ENCODE results near the gene CSGALNACT2. TPM values are rescaled to one million over a fixed set of nuclear protein-coding genes. Genes with fewer than 3 reads are reported as not detected.
A peak's percentile ranks its signal among the peaks of the same experiment; 100 is the strongest.
"Not testable (repeated sequence)": the region's sequence is repeated elsewhere in the genome, so short reads cannot be mapped to it uniquely, and the experiment has no call there.

CSGALNACT2 gene
- total and polyA plus RNA-seq, 2 experiments from 2014 or later: 7.7 to 13.9 TPM

DNA sequence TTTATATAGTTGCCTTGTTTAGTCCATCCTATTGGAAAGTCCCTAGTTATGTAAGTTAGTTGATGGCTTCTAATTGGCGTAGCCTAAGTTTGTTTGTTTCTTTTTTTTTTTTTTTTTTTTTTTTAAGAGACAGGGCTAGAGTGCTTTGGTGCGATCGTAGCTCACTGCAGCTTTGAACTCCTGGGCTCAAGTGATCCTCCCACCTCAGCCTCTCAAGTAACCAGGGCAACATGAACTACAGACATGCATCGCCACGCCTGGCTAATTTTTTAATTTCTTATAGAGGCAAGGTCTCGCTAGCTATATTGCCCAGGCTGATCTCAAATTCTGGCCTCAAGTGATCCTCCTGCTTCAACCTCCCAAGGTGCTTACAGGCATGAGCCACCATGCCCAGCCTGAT, 7.1 kb downstream of the CSGALNACT2 start:
- H3K4me1 ChIP-seq (ENCODE audit: insufficient read depth): no peaks in the 10 kb centered on the region
- DNase-seq (ENCODE audit: low spot score): no peak
- no peaks in the 10 kb centered on the region for H3K9me2 ChIP-seq (replicated peaks; ENCODE audit: insufficient read depth)
- no peak overlapping the region for H3K4me3 ChIP-seq
- 98% methylated on average over 6 of the region's 6 CpGs for WGBS (ENCODE audit: low lambda C conversion rate, missing lambda C conversion rate)
- H3K27ac ChIP-seq: no peak overlapping the region
- H2AFZ ChIP-seq: no peak overlapping the region
- H3K9me3 ChIP-seq (ENCODE audit: low read depth): no peaks in the 10 kb centered on the region
- peaks cover 13% of the 10 kb centered on the region for H4K20me1 ChIP-seq (ENCODE audit: insufficient read depth, poor library complexity, severe bottlenecking)
- H3K36me3 ChIP-seq (replicated peaks; ENCODE audit: insufficient read depth, low read depth): no peaks in the 10 kb centered on the region
- TF ChIP-seq, protein P1, sequence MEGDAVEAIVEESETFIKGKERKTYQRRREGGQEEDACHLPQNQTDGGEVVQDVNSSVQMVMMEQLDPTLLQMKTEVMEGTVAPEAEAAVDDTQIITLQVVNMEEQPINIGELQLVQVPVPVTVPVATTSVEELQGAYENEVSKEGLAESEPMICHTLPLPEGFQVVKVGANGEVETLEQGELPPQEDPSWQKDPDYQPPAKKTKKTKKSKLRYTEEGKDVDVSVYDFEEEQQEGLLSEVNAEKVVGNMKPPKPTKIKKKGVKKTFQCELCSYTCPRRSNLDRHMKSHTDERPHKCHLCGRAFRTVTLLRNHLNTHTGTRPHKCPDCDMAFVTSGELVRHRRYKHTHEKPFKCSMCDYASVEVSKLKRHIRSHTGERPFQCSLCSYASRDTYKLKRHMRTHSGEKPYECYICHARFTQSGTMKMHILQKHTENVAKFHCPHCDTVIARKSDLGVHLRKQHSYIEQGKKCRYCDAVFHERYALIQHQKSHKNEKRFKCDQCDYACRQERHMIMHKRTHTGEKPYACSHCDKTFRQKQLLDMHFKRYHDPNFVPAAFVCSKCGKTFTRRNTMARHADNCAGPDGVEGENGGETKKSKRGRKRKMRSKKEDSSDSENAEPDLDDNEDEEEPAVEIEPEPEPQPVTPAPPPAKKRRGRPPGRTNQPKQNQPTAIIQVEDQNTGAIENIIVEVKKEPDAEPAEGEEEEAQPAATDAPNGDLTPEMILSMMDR (IDR thresholded peaks at IDR 0.05; ENCODE audit: poor library complexity): no peak
- TF ChIP-seq EZH2 (IDR thresholded peaks at IDR 0.05; ENCODE audit: borderline replicate concordance) (no peak), EZH2phosphoT487 (IDR thresholded peaks at IDR 0.05; ENCODE audit: low read depth, severe bottlenecking, unreplicated experiment) (no peak)
- H3K79me2 ChIP-seq: peaks cover 89% of the 10 kb centered on the region
- H3K27me3 ChIP-seq: no peaks in the 10 kb centered on the region
- H3K4me2 ChIP-seq: no peak overlapping the region

DNA sequence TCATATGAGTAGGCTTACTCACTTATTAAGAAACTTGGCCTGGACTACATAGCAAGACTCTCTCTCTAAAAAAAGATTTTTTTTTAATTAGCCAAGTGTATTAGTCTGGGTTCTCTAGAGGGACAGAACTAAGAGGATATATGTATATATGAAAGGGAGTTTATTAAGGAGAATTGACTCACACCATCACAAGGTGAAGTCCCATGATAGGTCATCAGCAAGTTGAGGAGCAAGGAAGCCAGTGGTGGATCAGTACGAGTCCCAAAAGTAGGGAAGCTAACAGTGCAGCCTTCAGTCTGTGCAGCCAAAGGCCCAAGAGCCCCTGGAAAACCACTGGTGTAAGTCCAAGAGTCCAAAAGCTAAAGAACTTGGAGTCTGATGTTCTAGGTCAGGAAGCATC, 7.7 kb downstream of the CSGALNACT2 start:
- not testable (repeated sequence) for H3K27me3 ChIP-seq; H3K36me3 ChIP-seq (replicated peaks; ENCODE audit: insufficient read depth, low read depth); H3K4me2 ChIP-seq; DNase-seq (ENCODE audit: low spot score); H2AFZ ChIP-seq; H3K9me2 ChIP-seq (replicated peaks; ENCODE audit: insufficient read depth); H3K9me3 ChIP-seq (ENCODE audit: low read depth); H3K4me3 ChIP-seq; H3K27ac ChIP-seq; H3K4me1 ChIP-seq (ENCODE audit: insufficient read depth)
- WGBS (ENCODE audit: low lambda C conversion rate, missing lambda C conversion rate): 100% methylated on average over 1 of the region's 1 CpG
- H3K79me2 ChIP-seq: peaks cover 91% of the 10 kb centered on the region
- H4K20me1 ChIP-seq (ENCODE audit: insufficient read depth, poor library complexity, severe bottlenecking): peaks cover 13% of the 10 kb centered on the region

DNA sequence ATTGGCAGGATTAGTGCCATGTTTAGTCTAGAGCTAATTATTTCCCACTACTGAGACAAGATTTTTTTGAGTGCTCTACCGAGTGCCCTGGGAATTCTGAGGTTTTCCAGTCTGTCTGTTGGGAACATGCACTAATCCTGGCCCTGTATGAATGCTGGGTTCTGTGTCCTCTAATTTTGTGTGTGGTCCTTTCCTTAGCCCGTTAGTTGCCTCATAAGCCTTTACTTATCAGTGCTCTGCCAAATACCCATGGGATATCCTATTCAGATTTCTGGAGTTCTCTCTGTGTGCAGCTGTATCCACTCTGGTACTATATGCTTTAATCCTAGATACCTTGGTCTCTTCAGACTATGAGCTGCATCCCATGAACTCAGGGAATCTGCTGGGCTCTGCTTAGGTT, 13.1 kb downstream of the CSGALNACT2 start:
- Histone ChIP-seq H3K4me1 (ENCODE audit: insufficient read depth) (no peaks in the 10 kb centered on the region), H3K4me2 (peak overlapping the region; percentile 12), H3K4me3 (no peak overlapping the region), H2AFZ (no peak overlapping the region), H3K36me3 (replicated peaks; ENCODE audit: insufficient read depth, low read depth) (no peaks in the 10 kb centered on the region), H3K27me3 (no peaks in the 10 kb centered on the region), H4K20me1 (ENCODE audit: insufficient read depth, poor library complexity, severe bottlenecking) (no peaks in the 10 kb centered on the region), H3K27ac (no peak overlapping the region), H3K79me2 (peaks cover 91% of the 10 kb centered on the region), H3K9me3 (ENCODE audit: low read depth) (no peaks in the 10 kb centered on the region), H3K9me2 (replicated peaks; ENCODE audit: insufficient read depth) (no peaks in the 10 kb centered on the region)
- DNase-seq (ENCODE audit: low spot score): no peak
- TF ChIP-seq EZH2phosphoT487 (IDR thresholded peaks at IDR 0.05; ENCODE audit: low read depth, severe bottlenecking, unreplicated experiment) (no peak), EZH2 (IDR thresholded peaks at IDR 0.05; ENCODE audit: borderline replicate concordance) (no peak)
- TF ChIP-seq, protein P1 (IDR thresholded peaks at IDR 0.05; ENCODE audit: poor library complexity): no peak
- 30% methylated on average over 2 of the region's 2 CpGs for WGBS (ENCODE audit: low lambda C conversion rate, missing lambda C conversion rate)

DNA sequence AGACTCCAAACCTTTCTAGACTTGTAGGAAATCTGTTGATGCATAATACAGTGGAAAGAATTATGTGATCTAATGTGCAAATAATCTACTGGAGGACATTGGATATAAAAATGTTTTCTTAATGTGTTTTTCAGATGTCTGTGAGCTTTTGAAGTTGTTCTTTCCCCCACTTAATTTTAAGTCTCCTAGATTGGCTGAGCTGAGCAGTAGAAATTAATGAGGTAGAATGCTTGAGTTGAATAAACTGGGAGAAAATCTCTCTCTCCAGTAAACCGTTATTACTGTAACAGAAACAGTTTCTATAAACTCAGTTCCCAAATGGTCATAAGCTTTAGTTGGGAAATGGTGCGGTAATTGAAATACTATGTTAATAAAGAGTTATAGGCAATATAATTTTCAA, 15.7 kb downstream of the CSGALNACT2 start:
- Histone ChIP-seq H4K20me1 (ENCODE audit: insufficient read depth, poor library complexity, severe bottlenecking) (no peaks in the 10 kb centered on the region), H3K36me3 (replicated peaks; ENCODE audit: insufficient read depth, low read depth) (no peaks in the 10 kb centered on the region), H3K27me3 (no peaks in the 10 kb centered on the region), H3K27ac (no peak overlapping the region), H3K9me3 (ENCODE audit: low read depth) (no peaks in the 10 kb centered on the region), H3K4me1 (ENCODE audit: insufficient read depth) (no peaks in the 10 kb centered on the region), H3K4me2 (no peak overlapping the region), H3K9me2 (replicated peaks; ENCODE audit: insufficient read depth) (no peaks in the 10 kb centered on the region), H2AFZ (no peak overlapping the region), H3K79me2 (peaks cover 83% of the 10 kb centered on the region), H3K4me3 (no peak overlapping the region)
- WGBS (ENCODE audit: low lambda C conversion rate, missing lambda C conversion rate): 87% methylated on average over 2 of the region's 2 CpGs
- TF ChIP-seq EZH2phosphoT487 (IDR thresholded peaks at IDR 0.05; ENCODE audit: low read depth, severe bottlenecking, unreplicated experiment) (no peak), EZH2 (IDR thresholded peaks at IDR 0.05; ENCODE audit: borderline replicate concordance) (no peak)
- TF ChIP-seq, protein P1 (IDR thresholded peaks at IDR 0.05; ENCODE audit: poor library complexity): no peak
- DNase-seq (ENCODE audit: low spot score): no peak
